Measurements from ENCODE around the gene CCNE1. TPM values are rescaled to one million over a fixed set of nuclear protein-coding genes. Genes with fewer than 3 reads are reported as not detected.

CCNE1 gene
- polyA plus RNA-seq, 1 of the 3 experiments (the other 2 are of a cell fraction): 8.9 TPM

- no peak overlapping the region for H3K27ac ChIP-seq (ENCODE audit: low read depth in 2 of 2, low read length in 1 of 2)
- H2AFZ ChIP-seq (ENCODE audit: low read depth): no peak overlapping the region
- H3K4me3 ChIP-seq (ENCODE audit: low read depth in 2 of 2, low read length in 1 of 2): no peak overlapping the region
- CTCF ChIA-PET: interaction anchor here (1.1 to 1.2 kb wide), 2 partner anchors 37 to 121 kb away, joined by 3 read pairs; no protein-coding TSS in a partner anchor
- no peaks in the 10 kb centered on the region for H3K79me2 ChIP-seq (ENCODE audit: insufficient read depth)
- H3K4me1 ChIP-seq (ENCODE audit: control insufficient read depth in 1 of 2, insufficient read depth in 2 of 2, low read depth in 1 of 2, low read length in 1 of 2): peaks cover 0 to 8% of the 10 kb centered on the region in 2 experiments; a peak in 1 of 4 replicates
- no peaks in the 10 kb centered on the region for H3K9me3 ChIP-seq
- H3K27me3 ChIP-seq (ENCODE audit: insufficient read depth): 0 out of 2 replicates have a peak, but pooled peaks cover 6% of the 10 kb centered on the region
- no peak overlapping the region for H3K4me2 ChIP-seq
- WGBS (ENCODE audit: low lambda C conversion rate): 68% methylated on average over 5 of the region's 6 CpGs
- H4K20me1 ChIP-seq (ENCODE audit: insufficient read depth): no peaks in the 10 kb centered on the region
- POLR2A ChIA-PET: interaction anchor here (0.5 kb wide), 1 partner anchor 215 kb away, joined by 3 read pairs; no protein-coding TSS in a partner anchor
- TF ChIP-seq SIN3A (IDR thresholded peaks at IDR 0.05; ENCODE audit: borderline replicate concordance, low read depth, low read length) (no peak), FOXM1 (IDR thresholded peaks at IDR 0.05; ENCODE audit: low read depth) (no peak), MXI1 (IDR thresholded peaks at IDR 0.05; ENCODE audit: low read depth, low read length) (no peak), FOXJ3 (CRISPR knock-in tag; IDR thresholded peaks at IDR 0.05) (no peak), USF2 (IDR thresholded peaks at IDR 0.05; ENCODE audit: borderline replicate concordance, low read depth, low read length) (no peak), ELF1 (IDR thresholded peaks at IDR 0.05) (no peak), CHD2 (IDR thresholded peaks at IDR 0.05; ENCODE audit: low read length, partially characterized antibody) (no peak), USF1 (IDR thresholded peaks at IDR 0.05; ENCODE audit: borderline replicate concordance, low read depth) (no peak), SMC3 (IDR thresholded peaks at IDR 0.05; ENCODE audit: low read depth, low read length) (no peak), NRF1 (IDR thresholded peaks at IDR 0.05; ENCODE audit: low read depth, low read length) (no peak), TAF1 (IDR thresholded peaks at IDR 0.05; ENCODE audit: borderline replicate concordance, low read depth, low read length) (no peak), PBX3 (IDR thresholded peaks at IDR 0.05) (no peak), MEF2A (IDR thresholded peaks at IDR 0.05; ENCODE audit: borderline replicate concordance, low read depth) (no peak), RAD21 (IDR thresholded peaks at IDR 0.05; ENCODE audit: low read length) (no peak), YY1 (IDR thresholded peaks at IDR 0.05; ENCODE audit: low read depth) (no peak), JUND (IDR thresholded peaks at IDR 0.05) (no peak)
- TF ChIP-seq, protein P1, sequence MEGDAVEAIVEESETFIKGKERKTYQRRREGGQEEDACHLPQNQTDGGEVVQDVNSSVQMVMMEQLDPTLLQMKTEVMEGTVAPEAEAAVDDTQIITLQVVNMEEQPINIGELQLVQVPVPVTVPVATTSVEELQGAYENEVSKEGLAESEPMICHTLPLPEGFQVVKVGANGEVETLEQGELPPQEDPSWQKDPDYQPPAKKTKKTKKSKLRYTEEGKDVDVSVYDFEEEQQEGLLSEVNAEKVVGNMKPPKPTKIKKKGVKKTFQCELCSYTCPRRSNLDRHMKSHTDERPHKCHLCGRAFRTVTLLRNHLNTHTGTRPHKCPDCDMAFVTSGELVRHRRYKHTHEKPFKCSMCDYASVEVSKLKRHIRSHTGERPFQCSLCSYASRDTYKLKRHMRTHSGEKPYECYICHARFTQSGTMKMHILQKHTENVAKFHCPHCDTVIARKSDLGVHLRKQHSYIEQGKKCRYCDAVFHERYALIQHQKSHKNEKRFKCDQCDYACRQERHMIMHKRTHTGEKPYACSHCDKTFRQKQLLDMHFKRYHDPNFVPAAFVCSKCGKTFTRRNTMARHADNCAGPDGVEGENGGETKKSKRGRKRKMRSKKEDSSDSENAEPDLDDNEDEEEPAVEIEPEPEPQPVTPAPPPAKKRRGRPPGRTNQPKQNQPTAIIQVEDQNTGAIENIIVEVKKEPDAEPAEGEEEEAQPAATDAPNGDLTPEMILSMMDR (IDR thresholded peaks at IDR 0.05): no peak
- no peaks in the 10 kb centered on the region for H3K36me3 ChIP-seq (replicated peaks in 1 of 2; ENCODE audit: control insufficient read depth in 1 of 2, insufficient read depth in 2 of 2, low read length in 1 of 2)
- no peak overlapping the region for H3K9ac ChIP-seq
- no peak for DNase-seq
- H3K9me2 ChIP-seq: no peaks in the 10 kb centered on the region
- no peaks in the 10 kb centered on the region for H3F3A ChIP-seq (replicated peaks; ENCODE audit: insufficient read depth)
These were observed 25.7 kb downstream of the CCNE1 start for GRCh38 chr19:29837448-29837981.
